Measurements from ENCODE around the gene NDUFS4.

GRCh38 chr5:53730943-53731342 is 170.5 kb downstream of the NDUFS4 start:
- TF ChIP-seq CTCF (IDR thresholded peaks at IDR 0.05; ENCODE audit: insufficient read depth, low read depth, low read length) (no peak), EZH2 (IDR thresholded peaks at IDR 0.05; ENCODE audit: insufficient read depth, low read length) (no peak)

Data from astrocyte (in vitro differentiated cells and primary cell).